ENCODE data around the gene KCNJ6.
A peak's percentile ranks its signal among the peaks of the same experiment; 100 is the strongest.

KCNJ6 gene

GRCh38 chr21:37711836-37712568, 204.3 kb downstream of the KCNJ6 start:
- CTCF ChIA-PET, result interaction anchor here (0.7 to 3.7 kb wide), 23 partner anchors 8 to 646 kb away, joined by 3 to 22 read pairs (median 6); no protein-coding TSS in a partner anchor
- peak; percentile 91 for TF ChIP-seq CTCF (IDR thresholded peaks at IDR 0.05; ENCODE audit: control extremely low read depth, extremely low read depth, low read depth, missing control alignments)
- POLR2A ChIA-PET, result interaction anchor here (0.8 kb wide), 1 partner anchor 12 kb away, joined by 13 read pairs; no protein-coding TSS in a partner anchor
- peak; percentile 71 for DNase-seq (ENCODE audit: extremely low spot score)

GRCh38 chr21:37711286-37711829, 204.9 kb downstream of the KCNJ6 start:
- DNase-seq (ENCODE audit: extremely low spot score), result no peak
- CTCF ChIA-PET, result interaction anchor here (0.7 to 3.7 kb wide), 18 partner anchors 9 to 647 kb away, joined by 3 to 22 read pairs (median 7); no protein-coding TSS in a partner anchor
- TF ChIP-seq CTCF (IDR thresholded peaks at IDR 0.05; ENCODE audit: control extremely low read depth, extremely low read depth, low read depth, missing control alignments), result no peak
- POLR2A ChIA-PET, result no interaction called here

- no peak for TF ChIP-seq CTCF (IDR thresholded peaks at IDR 0.05; ENCODE audit: control extremely low read depth, extremely low read depth, low read depth, missing control alignments)
- DNase-seq (ENCODE audit: extremely low spot score), result no peak
- POLR2A ChIA-PET, result no interaction called here
- CTCF ChIA-PET, result interaction anchor here (1.6 to 3.7 kb wide), 8 partner anchors 10 to 645 kb away, joined by 3 to 22 read pairs (median 10); no protein-coding TSS in a partner anchor
Observed at GRCh38 chr21:37710546-37711285, 205.5 kb downstream of the KCNJ6 start.

GRCh38 chr21:37704751-37705150, 211.5 kb downstream of the KCNJ6 start:
- no peak for TF ChIP-seq CTCF (IDR thresholded peaks at IDR 0.05; ENCODE audit: control extremely low read depth, extremely low read depth, low read depth, missing control alignments)
- POLR2A ChIA-PET, result no interaction called here
- CTCF ChIA-PET, result interaction anchor here (1.1 kb wide), 1 partner anchor 30 kb away, joined by 3 read pairs; no protein-coding TSS in a partner anchor
- no peak for DNase-seq (ENCODE audit: extremely low spot score)

- CTCF ChIA-PET, result interaction anchor here (1.1 to 2.4 kb wide), 3 partner anchors 8 to 15 kb away, joined by 6 to 16 read pairs (median 8); no protein-coding TSS in a partner anchor
- TF ChIP-seq CTCF (IDR thresholded peaks at IDR 0.05; ENCODE audit: control extremely low read depth, extremely low read depth, low read depth, missing control alignments), result no peak
Observed at GRCh38 chr21:37702241-37702640, 214.0 kb downstream of the KCNJ6 start.

GRCh38 chr21:37700641-37701202, 215.5 kb downstream of the KCNJ6 start:
- peak; percentile 80 for DNase-seq (ENCODE audit: extremely low spot score)

More at GRCh38 chr21:37702241-37702640, 214.0 kb downstream of the KCNJ6 start:
- POLR2A ChIA-PET, result no interaction called here
- DNase-seq (ENCODE audit: extremely low spot score), result no peak

More at GRCh38 chr21:37700641-37701202, 215.5 kb downstream of the KCNJ6 start:
- ChIA-PET POLR2A (interaction anchor here (0.5 kb wide), 1 partner anchor 11 kb away, joined by 13 read pairs; no protein-coding TSS in a partner anchor), CTCF (interaction anchor here (0.6 to 3.6 kb wide), 14 partner anchors 9 to 969 kb away, joined by 3 to 19 read pairs (median 4); no protein-coding TSS in a partner anchor)
- TF ChIP-seq CTCF (IDR thresholded peaks at IDR 0.05; ENCODE audit: control extremely low read depth, extremely low read depth, low read depth, missing control alignments), result peak; percentile 65
